HG03354 (cell line): ENCODE results near the gene IKBKE.
A peak's percentile ranks its signal among the peaks of the same experiment; 100 is the strongest.
"Not testable (repeated sequence)": the region's sequence is repeated elsewhere in the genome, so short reads cannot be mapped to it uniquely, and the experiment has no call there.

Source experiments
- ATAC-seq: cut with Tn5 transposase; IDR thresholded peaks from one replicate; pipeline ENCODE4 v1.9.1; 2021; ENCODE audit warnings: mild to moderate bottlenecking; ENCODE audit not compliant: unreplicated experiment, poor library complexity, severe bottlenecking

Gene IKBKE

DNA sequence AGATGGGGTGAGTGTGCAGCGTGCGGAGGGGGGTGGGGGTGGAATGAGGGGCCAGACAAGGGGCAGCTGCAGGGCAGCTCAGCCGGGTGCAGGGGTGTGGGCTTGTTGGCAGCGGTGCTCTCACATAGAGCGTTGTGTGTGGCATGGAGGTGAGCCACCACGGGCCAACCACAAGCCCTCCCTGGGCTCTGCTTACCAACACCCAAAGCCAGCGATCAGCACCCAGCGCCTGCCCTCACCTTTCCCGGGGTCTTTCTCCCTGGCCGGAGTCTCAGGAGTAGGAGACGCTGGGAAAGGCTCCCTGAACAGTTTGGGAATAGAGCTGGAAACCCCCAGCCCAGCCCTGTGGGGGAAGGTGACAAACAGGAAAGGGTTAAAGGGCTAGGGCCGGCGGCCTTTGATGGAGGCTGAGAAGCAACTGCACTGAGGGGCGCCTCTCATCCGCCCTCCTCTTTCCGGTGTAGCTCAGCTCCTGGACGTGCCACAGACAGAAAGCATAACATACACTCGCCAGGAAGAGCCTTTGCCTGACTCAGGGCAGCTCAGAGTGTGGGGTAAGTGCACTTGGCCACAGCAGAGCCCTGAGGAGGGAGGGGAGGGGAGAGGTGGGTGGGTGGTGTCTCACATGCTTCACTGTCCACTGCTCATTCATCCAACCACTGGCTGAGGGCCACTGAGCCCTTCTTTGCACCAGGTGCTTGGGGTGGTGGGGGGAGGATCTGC, 577 bp downstream of the IKBKE start:
- peak; percentile 38 for ATAC-seq

DNA sequence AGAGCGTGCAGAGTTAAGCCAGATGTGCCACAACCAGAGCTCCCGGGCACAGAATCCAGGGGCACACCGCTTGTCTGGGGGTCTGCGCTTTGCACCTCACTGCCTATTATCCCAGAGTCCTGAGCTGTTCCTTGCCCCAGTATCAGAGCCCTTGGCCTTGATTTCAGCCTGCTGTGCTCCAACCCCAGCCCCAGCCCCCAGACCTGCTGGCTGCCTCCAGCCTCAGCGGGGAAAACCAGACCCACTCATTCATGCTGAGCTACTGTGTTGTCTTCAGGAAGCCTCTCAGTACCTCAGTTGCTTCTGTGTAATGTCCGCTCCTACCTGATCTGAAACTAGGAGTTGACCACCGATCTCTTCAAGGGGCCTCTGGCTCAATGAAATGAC, 1.1 kb downstream of the IKBKE start:
- ATAC-seq = peak; percentile 13

DNA sequence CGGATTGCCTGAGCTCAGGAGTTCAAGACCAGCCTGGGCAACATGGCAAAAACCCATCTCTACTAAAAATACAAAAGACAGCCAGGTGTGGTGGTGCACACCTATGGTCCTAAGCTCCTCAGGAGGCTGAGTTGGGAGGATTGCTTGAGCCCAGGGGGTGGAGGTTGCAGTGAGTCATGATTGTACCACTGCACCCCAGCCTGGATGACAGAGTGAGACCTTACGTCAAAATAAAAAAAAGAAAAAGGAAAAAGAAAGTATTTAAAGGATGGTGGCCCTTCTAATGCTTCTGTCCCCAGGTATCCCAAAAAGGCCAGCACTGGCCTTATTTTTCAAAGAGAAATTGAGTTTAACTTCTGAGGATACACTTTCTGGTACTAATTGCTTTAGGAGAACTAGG, 1.7 kb downstream of the IKBKE start:
- ATAC-seq = no peak

DNA sequence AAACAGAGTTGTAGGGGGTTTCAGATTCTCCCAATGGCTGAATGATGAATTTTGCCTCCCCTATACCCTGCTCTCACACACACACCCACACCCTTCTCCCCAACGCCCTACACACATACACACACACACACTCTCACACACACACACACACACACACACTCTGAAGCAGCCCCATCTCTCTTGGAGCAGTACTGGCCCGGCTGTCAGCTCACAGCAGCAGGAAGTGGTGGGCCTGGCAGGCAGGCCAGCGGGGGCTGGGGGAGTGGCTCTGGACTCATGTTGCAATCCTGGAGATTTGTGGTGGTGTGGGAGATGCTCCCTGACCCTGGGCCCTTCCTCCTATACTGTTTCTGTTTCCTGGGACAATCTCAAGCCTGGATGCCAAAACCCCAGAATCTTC, 2.2 kb downstream of the IKBKE start:
- ATAC-seq = no peak

DNA sequence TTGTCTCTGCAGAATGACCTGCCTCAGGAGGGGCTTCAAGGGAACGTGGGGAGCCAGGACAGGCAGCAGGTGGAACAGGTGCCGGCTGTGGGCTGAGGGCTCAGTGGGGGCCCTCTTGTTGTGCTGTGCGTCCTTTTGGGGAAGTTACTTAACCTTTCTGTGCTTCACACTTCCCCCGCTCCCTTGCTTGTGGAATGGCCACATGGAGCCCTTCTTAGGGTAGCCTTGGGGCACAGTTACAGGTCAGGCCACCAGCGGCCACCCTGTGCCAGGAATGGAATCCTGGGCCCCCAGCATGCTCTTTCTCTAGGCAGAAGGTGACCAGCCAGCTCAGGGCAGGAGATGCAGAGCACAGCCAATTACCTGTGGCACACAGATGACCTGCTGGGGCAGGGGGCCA, 2.6 kb downstream of the IKBKE start:
- ATAC-seq = no peak

DNA sequence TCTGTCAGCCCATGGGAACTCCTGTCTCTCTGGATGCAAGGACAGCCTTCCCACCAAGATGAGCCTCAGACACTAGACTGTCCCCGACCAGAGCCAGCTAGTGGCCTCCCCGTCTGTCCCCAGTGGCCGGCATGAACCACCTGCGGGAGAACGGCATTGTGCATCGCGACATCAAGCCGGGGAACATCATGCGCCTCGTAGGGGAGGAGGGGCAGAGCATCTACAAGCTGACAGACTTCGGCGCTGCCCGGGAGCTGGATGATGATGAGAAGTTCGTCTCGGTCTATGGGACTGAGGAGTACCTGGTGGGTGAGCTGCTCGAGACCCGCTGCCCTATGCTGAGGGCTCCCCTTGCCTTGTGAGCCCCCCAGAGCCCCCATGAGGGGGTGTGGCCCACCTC, 5.8 kb downstream of the IKBKE start:
- no peak for ATAC-seq

DNA sequence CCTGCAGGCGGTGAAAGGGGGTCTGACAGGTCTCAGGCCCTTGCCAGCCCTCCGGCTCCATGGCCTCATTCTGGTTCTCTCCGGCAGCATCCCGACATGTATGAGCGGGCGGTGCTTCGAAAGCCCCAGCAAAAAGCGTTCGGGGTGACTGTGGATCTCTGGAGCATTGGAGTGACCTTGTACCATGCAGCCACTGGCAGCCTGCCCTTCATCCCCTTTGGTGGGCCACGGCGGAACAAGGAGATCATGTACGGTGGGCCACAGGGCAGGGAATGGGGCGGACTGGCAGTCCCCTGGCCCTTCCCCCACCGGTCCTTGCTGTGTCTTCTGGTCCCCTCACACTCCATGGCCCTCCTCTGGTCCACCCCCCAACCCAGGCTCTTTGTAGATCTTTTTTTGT, 6.3 kb downstream of the IKBKE start:
- no peak for ATAC-seq

DNA sequence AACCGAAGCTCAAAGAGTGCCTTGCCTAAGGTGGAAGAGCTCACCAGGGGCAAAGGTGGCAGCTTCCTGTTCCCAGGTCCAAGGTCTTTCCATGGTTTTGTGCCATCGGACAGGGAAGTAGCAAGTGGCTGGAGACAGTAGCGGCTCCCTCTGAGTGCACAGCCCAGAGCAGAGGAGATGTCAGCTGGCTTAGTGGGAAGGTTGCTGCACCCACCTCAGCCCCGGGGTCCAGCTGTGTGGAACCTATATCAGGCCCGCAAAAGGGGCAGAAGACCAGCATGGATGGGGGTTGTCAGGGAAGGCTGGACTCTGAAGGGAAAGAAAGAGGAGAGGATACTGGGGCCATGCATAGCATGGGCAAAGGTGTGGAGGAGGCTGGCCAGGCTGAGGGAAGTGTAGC, 6.8 kb downstream of the IKBKE start:
- ATAC-seq = no peak

DNA sequence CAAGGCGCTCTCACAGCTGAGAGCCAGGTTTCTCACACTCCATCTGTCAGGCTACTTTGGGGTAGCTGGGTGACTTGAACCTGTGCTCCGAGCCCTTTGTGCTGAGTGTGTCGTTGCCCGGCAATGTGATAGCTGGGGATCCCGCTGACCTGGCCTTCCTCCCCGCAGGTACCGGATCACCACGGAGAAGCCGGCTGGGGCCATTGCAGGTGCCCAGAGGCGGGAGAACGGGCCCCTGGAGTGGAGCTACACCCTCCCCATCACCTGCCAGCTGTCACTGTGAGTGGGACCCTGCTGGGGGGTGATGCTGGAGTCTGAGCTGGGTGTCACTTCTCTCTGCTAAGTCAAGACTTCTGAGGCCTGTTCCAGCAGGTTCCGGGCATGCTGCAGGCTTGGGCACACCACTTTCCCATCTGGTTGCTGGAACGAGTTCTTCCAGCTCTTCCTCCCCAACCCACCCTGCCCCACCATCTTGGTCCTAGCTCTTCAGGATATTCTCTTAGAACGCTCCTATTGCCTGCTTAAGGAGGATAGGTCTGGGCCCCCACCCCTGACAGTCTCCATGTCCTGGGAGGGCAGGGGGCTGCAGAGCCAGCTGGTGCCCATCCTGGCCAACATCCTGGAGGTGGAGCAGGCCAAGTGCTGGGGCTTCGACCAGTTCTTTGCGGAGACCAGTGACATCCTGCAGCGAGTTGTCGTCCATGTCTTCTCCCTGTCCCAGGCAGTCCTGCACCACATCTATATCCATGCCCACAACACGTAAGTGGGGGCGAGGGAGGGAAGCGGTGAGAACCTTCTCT, 7.5 kb downstream of the IKBKE start:
- ATAC-seq = no peak

DNA sequence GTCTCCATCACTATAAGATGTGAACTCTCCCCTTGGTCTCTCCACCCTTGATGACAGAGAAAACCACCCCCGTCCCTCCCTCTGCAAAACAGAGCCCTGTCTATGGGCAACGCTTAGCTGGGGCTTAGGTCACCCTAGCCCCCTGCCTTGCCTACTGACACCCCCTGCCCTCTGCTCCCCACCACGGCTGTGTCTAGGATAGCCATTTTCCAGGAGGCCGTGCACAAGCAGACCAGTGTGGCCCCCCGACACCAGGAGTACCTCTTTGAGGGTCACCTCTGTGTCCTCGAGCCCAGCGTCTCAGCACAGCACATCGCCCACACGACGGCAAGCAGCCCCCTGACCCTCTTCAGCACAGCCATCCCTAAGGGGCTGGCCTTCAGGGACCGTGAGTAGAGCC, 8.5 kb downstream of the IKBKE start:
- no peak for ATAC-seq

DNA sequence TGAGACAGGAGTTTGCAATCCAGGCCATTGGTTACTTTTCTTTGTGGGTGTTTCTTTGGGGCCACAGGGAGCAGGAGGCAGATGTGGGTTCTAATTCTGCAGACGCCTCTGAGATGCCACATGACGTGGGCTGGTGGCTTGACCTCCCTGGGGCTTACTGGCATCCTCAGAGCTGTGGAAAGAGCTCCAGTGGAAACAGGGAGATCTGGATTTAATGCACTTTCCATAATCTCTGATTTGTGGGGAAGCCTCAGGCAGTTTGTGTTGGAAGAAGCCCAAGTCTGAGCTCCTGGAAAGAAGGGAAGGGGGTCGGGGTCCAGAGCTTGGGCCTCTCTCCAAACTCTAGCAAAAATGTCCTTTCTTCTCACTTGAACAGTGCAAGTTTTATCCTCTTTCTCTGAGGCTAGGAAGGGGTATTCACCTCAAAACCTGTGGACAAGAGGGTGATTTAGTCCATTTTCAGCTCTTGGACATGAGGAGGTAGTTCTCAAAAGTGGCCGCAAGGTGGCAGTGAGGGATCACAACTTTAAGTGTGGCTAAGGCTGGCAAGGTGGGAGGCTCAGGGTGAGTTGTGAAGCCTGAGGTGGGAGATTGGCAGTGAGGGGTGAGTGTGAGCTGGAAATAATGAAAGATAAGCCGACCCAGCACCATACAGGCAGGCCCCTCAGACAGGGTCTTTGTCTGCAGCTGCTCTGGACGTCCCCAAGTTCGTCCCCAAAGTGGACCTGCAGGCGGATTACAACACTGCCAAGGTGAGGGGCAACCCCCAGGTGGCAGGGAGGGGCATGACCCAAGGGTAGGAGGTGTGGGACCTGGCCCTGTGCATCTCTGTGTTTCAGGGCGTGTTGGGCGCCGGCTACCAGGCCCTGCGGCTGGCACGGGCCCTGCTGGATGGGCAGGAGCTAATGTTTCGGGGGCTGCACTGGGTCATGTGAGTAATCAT, 9.2 kb downstream of the IKBKE start:
- no peak for ATAC-seq

DNA sequence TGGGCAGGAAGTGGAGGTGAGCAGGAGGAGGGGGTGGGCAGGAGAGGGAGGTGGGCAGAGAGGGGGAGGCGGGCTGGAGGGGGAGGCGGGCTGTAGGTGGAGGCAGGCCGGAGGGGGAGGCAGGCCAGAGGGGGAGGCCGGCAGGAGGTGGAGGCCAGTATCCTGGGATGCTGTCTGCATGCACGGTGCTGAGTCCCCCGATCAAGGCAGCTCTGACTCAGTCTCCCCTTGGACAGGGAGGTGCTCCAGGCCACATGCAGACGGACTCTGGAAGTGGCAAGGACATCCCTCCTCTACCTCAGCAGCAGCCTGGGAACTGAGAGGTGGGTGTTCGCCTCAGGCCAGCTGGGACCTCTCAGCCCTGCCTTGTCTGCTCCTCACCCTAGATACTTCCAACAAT, 9.9 kb downstream of the IKBKE start:
- ATAC-seq = no peak

DNA sequence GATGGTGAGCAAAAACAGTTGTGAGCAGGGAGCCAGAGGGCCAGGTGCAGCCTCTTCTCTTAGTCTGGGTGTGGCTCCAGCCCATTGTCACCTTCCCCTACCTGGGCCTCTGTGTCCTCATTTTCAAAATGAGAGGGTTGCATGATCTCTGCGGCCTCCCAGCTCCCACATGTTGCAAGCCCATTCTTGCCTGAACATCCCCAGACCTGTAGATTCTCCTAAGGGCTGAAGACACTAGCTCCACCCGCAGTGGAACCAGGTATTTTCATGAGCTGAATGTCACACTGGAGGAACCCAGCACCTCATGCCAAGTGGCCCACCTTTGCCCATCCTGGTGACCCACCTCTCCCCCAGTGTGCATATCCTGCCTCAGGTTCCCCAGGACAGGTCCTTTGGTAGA, 12.3 kb downstream of the IKBKE start:
- no peak for ATAC-seq

DNA sequence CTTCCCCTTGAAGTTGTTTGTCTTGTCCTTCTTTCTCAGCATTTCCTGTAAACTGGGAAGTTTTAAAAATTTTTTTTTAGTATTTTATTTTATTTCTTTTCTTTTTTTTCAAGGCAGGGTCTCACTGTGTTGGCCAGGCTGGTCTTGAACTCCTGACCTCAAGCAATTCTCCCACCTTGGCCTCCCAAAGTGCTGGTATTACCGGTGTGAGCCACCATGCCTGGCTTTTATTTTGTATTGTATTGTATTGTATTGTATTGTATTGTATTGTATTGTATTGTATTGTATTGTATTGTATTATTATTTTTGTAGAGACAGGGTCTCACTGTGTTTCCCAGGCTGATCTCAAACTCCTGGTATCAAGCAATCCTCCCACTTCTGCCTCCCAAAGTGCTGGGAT, 13.6 kb downstream of the IKBKE start:
- ATAC-seq = not testable (repeated sequence)

DNA sequence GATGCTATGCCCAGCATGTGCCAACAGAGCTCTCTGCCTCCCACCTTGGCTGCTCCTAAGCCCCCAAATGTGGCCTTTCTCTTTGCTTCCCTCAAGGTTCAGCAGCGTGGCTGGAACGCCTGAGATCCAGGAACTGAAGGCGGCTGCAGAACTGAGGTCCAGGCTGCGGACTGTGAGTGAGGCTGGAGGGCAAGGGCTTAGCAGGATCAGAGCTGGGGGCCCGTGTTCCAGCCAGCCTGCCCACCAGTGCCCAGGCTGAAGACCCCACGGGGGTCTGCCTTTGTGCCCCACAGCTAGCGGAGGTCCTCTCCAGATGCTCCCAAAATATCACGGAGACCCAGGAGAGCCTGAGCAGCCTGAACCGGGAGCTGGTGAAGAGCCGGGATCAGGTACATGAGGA, 14.6 kb downstream of the IKBKE start:
- ATAC-seq = no peak

DNA sequence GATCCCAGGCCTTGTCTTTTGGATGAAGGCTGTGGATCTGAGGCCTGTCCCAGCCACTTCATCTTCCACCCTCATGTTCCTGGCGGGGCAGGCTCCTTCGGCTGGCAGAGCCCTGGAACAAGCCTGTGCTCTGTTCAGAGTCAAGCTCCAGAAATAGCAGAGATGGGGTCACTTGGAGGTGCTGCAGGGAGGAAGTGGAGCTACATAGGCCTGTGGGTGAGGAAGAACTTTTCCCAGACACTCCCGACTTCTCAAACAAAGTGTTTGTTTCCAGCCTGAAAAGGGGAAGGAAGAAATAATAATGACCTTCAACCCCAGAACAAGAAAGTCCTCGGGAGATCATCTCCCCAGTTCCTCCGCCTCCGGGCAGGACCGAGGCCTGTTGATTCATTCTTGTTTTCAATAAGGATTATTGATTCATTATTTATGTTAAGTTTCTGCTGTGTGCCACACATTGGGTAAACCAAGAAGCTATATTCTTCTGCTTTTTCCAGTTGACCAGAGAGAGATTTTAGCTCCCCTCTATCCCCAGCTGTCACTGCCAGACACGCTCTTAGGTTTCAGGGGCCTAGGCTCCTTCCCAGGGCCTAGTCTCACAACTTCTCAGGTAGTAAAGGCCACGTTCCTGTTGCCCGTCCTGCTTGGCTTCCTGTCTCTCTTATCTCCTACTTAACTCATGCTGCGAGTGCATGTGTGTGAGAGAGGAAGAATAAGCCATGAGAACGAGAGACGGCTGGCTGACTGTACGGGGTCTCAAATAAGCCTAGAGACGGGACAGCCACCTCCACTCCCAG, 16.9 kb downstream of the IKBKE start:
- ATAC-seq = no peak

DNA sequence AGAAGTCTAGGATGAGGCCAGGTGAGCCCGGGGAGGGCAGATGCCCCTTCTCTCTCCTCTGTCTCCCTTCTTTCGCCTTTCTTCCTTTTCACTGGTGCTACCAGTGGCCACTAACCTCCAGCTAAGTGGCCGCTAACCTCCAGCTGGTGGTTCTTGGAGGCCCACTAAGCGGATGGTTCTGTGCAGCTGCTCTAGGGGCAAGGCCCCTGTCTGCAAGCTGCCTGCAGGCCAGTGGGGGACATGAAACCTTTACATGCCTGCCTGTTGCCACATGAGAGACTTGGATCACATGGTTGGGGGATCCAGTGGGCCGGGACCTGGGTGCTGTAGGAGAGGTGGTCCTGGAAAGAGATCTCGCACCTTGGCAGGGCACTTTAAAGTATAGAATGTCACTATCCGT, 17.7 kb downstream of the IKBKE start:
- no peak for ATAC-seq

DNA sequence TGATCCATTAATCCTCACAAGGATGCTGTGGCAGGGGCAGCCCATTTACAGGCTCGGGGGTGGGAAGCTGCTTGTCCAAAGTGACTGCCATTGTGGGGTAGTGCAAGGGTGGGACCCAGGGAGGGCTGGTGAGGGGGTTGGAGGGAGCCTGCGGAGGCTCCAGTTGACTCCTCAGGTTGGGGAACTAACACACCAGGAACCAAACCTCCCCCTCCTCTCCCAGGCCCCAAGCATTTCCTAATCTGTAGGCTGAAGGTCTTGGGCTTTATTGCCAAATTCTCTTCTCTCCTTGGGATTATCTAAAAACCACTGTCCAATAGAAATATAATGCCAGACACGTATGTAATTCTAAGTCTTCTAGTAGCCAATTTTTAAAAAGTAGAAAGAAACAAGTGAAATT, 18.2 kb downstream of the IKBKE start:
- ATAC-seq = no peak

DNA sequence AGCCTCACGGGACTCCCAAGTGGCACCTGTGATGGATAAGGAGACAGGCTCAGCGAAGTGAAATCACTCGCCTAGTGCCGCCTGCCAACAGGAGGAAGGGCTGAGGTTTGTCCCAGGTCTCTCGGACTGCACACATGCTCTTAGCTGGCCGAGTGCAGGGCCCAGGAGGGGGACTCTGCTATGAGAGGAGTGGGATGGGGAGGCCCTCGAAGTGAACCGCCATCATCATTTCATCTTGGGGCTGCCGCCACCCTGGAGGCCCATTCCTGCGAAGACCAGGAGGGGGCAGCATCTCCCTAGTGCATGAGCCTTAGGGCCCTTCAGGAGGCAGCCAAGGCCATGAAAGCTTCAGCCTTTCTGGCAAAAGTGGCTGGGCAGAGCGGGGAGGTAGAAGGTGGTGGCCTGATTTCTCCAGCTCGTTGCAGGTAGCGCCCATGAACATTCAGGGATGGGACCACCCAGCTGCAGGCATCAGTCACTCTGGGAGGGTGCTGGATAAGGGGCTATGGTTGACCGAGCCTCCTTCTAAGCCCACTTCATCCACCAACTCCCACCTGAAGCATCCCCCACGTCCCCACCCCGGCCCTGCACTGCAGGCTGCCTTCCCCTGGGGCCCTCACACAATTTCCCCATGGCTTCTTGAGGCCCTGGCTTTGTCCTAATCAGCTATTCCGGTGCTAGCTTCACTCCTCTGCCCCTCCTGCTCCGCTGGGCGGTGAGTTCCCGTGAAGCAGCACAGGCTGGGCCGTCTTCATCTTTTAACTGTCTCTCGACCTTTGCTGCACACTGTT, 19.9 kb downstream of the IKBKE start:
- ATAC-seq = peak; percentile 73
